ENCODE measurements around the gene FGFBP1. TPM values are rescaled to one million over a fixed set of nuclear protein-coding genes. Genes with fewer than 3 reads are reported as not detected.

FGFBP1 gene
- total and polyA plus RNA-seq, 2 of the 4 experiments (the other 2 are of a cell fraction), result under 0.01 TPM; not detected in 1

GRCh38 chr4:15917297-15917696, 21.2 kb downstream of the FGFBP1 start:
- intact Hi-C loops (cut with micrococcal nuclease), result no loop called here
- Histone ChIP-seq H2AK9ac (replicated peaks; ENCODE audit: low read depth, low read length, poor library complexity) (no peak overlapping the region), H4K91ac (ENCODE audit: insufficient read depth, low read depth, low read length) (no peak overlapping the region), H2BK20ac (ENCODE audit: low read depth, low read length) (no peak overlapping the region), H2BK5ac (ENCODE audit: low read depth, low read length, poor library complexity, severe bottlenecking) (no peak overlapping the region), H3K9me1 (ENCODE audit: insufficient read depth, low read length) (peaks cover 13% of the 10 kb centered on the region), H3K4me3 (ENCODE audit: insufficient read depth, low read depth, low read length) (no peak overlapping the region), H4K8ac (ENCODE audit: low read depth in 2 of 2, low read length in 2 of 2) (no peak overlapping the region), H3K9me3 (ENCODE audit: control insufficient read depth, insufficient read depth, low read length) (no peaks in the 10 kb centered on the region; the same call in 1 of the 2 replicates), H3K4me2 (ENCODE audit: low read depth, low read length) (no peak overlapping the region), H3K9ac (ENCODE audit: low read depth, low read length) (no peak overlapping the region), H2BK120ac (ENCODE audit: low read depth, low read length) (no peak overlapping the region), H2AFZ (replicated peaks; ENCODE audit: low read length, poor library complexity) (no peak overlapping the region), H3K4ac (ENCODE audit: low read depth, low read length) (no peak overlapping the region), H4K20me1 (ENCODE audit: insufficient read depth, low read length) (no peaks in the 10 kb centered on the region), H3K36me3 (ENCODE audit: control insufficient read depth, insufficient read depth, low read length) (no peaks in the 10 kb centered on the region), H3K23ac (ENCODE audit: low read depth, low read length) (no peak overlapping the region), H3K14ac (replicated peaks; ENCODE audit: low read depth, low read length) (no peak overlapping the region), H3K56ac (ENCODE audit: extremely low read depth, insufficient read depth, low read length) (no peak overlapping the region), H3K27me3 (ENCODE audit: control insufficient read depth, insufficient read depth, low read length) (no peaks in the 10 kb centered on the region), H2AK5ac (ENCODE audit: low read depth, low read length) (no peak overlapping the region), H2BK15ac (ENCODE audit: low read depth, low read length) (peak overlapping the region; percentile 4; the same call in 1 of the 3 replicates), H3K18ac (ENCODE audit: low read depth, low read length) (no peak overlapping the region), H4K5ac (ENCODE audit: low read depth, low read length) (no peak overlapping the region), H3K79me1 (ENCODE audit: low read depth in 1 of 2, low read length in 2 of 2) (no peaks in the 10 kb centered on the region), H3K27ac (ENCODE audit: insufficient read depth, low read length) (no peak overlapping the region), H3K4me1 (ENCODE audit: control insufficient read depth, insufficient read depth, low read length) (peaks cover 16% of the 10 kb centered on the region)
- DNase-seq (no peak), ATAC-seq (ENCODE audit: low read depth) (no peak)
- BruUV-seq (replicated peaks), result no TSS peak
- in situ Hi-C loops (cut with MboI; ENCODE audit: low sequenced_read_pairs), result no loop called here
- no CpG with 5 or more reads among the region's 2 CpGs for WGBS, 2 experiments (ENCODE audit: extremely low coverage in 2 of 2, insufficient read length in 1 of 2)
- dilution Hi-C loops (cut with HindIII; ENCODE audit: low sequenced_read_pairs, unreplicated experiment), result no loop called here
- TF ChIP-seq CTCF (conservative IDR thresholded peaks at IDR 0.05; ENCODE audit: low read depth, low read length), result no peak
- TF ChIP-seq MAZ (IDR thresholded peaks at IDR 0.05; ENCODE audit: borderline replicate concordance, low read depth, low read length), result no peak
- no peak for TF ChIP-seq ELK1 (IDR thresholded peaks at IDR 0.05; ENCODE audit: borderline replicate concordance, low read depth, low read length)
- TF ChIP-seq SMC3 (IDR thresholded peaks at IDR 0.05; ENCODE audit: low read depth, low read length), result no peak
- no peak for TF ChIP-seq BHLHE40 (IDR thresholded peaks at IDR 0.05; ENCODE audit: low read depth, low read length)
- no peak for TF ChIP-seq FOS (IDR thresholded peaks at IDR 0.05; ENCODE audit: low read depth, low read length)
- TF ChIP-seq POLR2A (IDR thresholded peaks at IDR 0.05; ENCODE audit: low read depth, low read length), result no peak
- no peak for TF ChIP-seq CEBPB (IDR thresholded peaks at IDR 0.05; ENCODE audit: low read depth, low read length)
- TF ChIP-seq MXI1 (IDR thresholded peaks at IDR 0.05; ENCODE audit: borderline replicate concordance, low read depth, low read length), result no peak
- no peak for TF ChIP-seq CHD1 (IDR thresholded peaks at IDR 0.05; ENCODE audit: low read depth, low read length)
- POLR2A ChIA-PET (ENCODE audit: unreplicated experiment), result no interaction called here
- CTCF ChIA-PET, result interaction anchor here (1.6 kb wide), 1 partner anchor 34 kb away, joined by 3 read pairs; no protein-coding TSS in a partner anchor

Data from IMR-90 (cell line).